ENCODE data around the gene CDH10.

The CDH10 gene

DNA sequence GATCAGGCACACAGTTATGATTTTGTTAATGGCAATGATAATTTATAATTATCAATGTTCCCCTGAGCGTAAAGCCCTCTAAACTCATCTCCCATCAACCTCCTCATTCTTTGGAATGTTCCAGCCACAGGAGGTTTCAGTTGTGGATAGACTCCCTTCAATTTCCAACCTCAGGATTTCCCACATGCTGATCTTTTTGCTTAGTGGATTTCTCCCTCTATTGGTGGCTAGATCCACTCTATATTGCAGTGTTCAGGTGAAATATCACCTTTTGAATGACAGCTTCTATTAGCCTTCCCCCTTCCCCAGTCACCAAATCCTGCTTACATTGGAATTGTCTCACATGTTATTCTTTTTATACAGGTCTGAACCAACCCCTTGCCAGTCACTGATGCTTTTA lies 113.9 kb downstream of the CDH10 start:
- no peak overlapping the region for H3K9ac ChIP-seq (ENCODE audit: low read depth, low read length, poor library complexity, severe bottlenecking)
- TF ChIP-seq, protein P1, sequence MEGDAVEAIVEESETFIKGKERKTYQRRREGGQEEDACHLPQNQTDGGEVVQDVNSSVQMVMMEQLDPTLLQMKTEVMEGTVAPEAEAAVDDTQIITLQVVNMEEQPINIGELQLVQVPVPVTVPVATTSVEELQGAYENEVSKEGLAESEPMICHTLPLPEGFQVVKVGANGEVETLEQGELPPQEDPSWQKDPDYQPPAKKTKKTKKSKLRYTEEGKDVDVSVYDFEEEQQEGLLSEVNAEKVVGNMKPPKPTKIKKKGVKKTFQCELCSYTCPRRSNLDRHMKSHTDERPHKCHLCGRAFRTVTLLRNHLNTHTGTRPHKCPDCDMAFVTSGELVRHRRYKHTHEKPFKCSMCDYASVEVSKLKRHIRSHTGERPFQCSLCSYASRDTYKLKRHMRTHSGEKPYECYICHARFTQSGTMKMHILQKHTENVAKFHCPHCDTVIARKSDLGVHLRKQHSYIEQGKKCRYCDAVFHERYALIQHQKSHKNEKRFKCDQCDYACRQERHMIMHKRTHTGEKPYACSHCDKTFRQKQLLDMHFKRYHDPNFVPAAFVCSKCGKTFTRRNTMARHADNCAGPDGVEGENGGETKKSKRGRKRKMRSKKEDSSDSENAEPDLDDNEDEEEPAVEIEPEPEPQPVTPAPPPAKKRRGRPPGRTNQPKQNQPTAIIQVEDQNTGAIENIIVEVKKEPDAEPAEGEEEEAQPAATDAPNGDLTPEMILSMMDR (conservative IDR thresholded peaks at IDR 0.05; ENCODE audit: low read length) = no peak
- TF ChIP-seq EZH2phosphoT487 (IDR thresholded peaks at IDR 0.05; ENCODE audit: borderline replicate concordance) = no peak
- H3K27me3 ChIP-seq (ENCODE audit: insufficient read depth, low read length, poor library complexity, severe bottlenecking) = no peaks in the 10 kb centered on the region
- no peaks in the 10 kb centered on the region for H3F3A ChIP-seq (ENCODE audit: low read depth)
- no peaks in the 10 kb centered on the region for H3K9me2 ChIP-seq (replicated peaks; ENCODE audit: low read depth, low read length)
- no peaks in the 10 kb centered on the region for H3K4me1 ChIP-seq (ENCODE audit: insufficient read depth, low read length, poor library complexity, severe bottlenecking)
- H2AFZ ChIP-seq (ENCODE audit: low read length) = no peak overlapping the region
- H3K9me3 ChIP-seq (ENCODE audit: insufficient read depth, low read depth, low read length) = no peaks in the 10 kb centered on the region
- H4K20me1 ChIP-seq (ENCODE audit: insufficient read depth, low read length, poor library complexity, severe bottlenecking) = no peaks in the 10 kb centered on the region
- no peaks in the 10 kb centered on the region for H3K36me3 ChIP-seq (ENCODE audit: insufficient read depth, low read length)
- H3K79me2 ChIP-seq (ENCODE audit: insufficient read depth, low read length) = no peaks in the 10 kb centered on the region
- H3K4me2 ChIP-seq (ENCODE audit: low read depth, low read length, poor library complexity, severe bottlenecking) = no peak overlapping the region
- no peak overlapping the region for H3K4me3 ChIP-seq (ENCODE audit: low read length, poor library complexity, severe bottlenecking)

DNA sequence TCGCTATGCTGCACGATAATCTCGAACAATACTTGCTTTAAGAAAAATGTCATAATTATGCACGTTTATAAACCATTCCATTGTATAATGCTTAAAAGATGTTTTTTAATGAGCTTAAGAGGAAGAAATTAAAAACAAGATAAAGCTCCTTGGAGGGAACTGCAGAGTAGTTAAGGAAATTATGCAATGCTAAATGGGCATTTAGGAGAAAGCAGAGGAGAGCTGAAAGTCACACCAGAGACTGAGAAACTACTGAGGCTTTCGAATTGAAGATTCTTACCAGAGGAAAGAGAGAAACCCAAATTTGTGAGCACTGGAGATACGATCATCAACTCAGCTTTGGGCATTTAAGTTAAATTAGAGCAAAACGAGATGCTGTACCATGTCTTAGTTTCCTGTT lies 119.4 kb downstream of the CDH10 start:
- Histone ChIP-seq H3K9me2 (replicated peaks; ENCODE audit: low read depth, low read length) (no peaks in the 10 kb centered on the region), H3K4me3 (ENCODE audit: low read length, poor library complexity, severe bottlenecking) (no peak overlapping the region), H3K9me3 (ENCODE audit: insufficient read depth, low read depth, low read length) (no peaks in the 10 kb centered on the region), H3K27me3 (ENCODE audit: insufficient read depth, low read length, poor library complexity, severe bottlenecking) (no peaks in the 10 kb centered on the region), H3K4me2 (ENCODE audit: low read depth, low read length, poor library complexity, severe bottlenecking) (no peak overlapping the region), H3K9ac (ENCODE audit: low read depth, low read length, poor library complexity, severe bottlenecking) (no peak overlapping the region), H4K20me1 (ENCODE audit: insufficient read depth, low read length, poor library complexity, severe bottlenecking) (no peaks in the 10 kb centered on the region), H2AFZ (ENCODE audit: low read length) (no peak overlapping the region), H3K36me3 (ENCODE audit: insufficient read depth, low read length) (no peaks in the 10 kb centered on the region), H3F3A (ENCODE audit: low read depth) (no peaks in the 10 kb centered on the region), H3K79me2 (ENCODE audit: insufficient read depth, low read length) (no peaks in the 10 kb centered on the region), H3K4me1 (ENCODE audit: insufficient read depth, low read length, poor library complexity, severe bottlenecking) (no peaks in the 10 kb centered on the region)
- TF ChIP-seq EZH2phosphoT487 (IDR thresholded peaks at IDR 0.05; ENCODE audit: borderline replicate concordance) = no peak
- TF ChIP-seq, protein P1 (conservative IDR thresholded peaks at IDR 0.05; ENCODE audit: low read length) = no peak

DNA sequence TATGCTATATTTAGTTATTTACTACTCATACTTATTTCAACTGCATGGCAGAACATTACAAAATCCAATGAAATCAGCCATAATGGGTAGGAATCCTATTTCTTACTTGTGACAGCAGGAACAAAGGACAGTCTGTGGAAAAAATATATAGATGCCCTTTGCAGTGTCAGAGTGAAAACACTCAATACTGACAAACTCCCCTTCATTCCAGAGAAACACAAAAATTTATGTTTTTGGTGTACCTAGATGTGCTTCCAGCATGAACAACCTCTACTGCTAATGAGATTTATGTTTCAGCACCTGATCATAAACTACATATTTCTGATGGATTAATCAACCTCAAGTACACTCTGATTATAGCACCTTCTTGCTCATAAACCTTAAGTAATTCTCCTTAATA lies 132.4 kb downstream of the CDH10 start:
- Histone ChIP-seq H3K79me2 (ENCODE audit: insufficient read depth, low read length) (no peaks in the 10 kb centered on the region), H3K27me3 (ENCODE audit: insufficient read depth, low read length, poor library complexity, severe bottlenecking) (no peaks in the 10 kb centered on the region), H4K20me1 (ENCODE audit: insufficient read depth, low read length, poor library complexity, severe bottlenecking) (no peaks in the 10 kb centered on the region), H3K4me3 (ENCODE audit: low read length, poor library complexity, severe bottlenecking) (no peak overlapping the region), H3F3A (ENCODE audit: low read depth) (no peaks in the 10 kb centered on the region), H3K9ac (ENCODE audit: low read depth, low read length, poor library complexity, severe bottlenecking) (no peak overlapping the region), H3K4me1 (ENCODE audit: insufficient read depth, low read length, poor library complexity, severe bottlenecking) (no peaks in the 10 kb centered on the region), H2AFZ (ENCODE audit: low read length) (no peak overlapping the region), H3K4me2 (ENCODE audit: low read depth, low read length, poor library complexity, severe bottlenecking) (no peak overlapping the region), H3K9me3 (ENCODE audit: insufficient read depth, low read depth, low read length) (no peaks in the 10 kb centered on the region), H3K9me2 (replicated peaks; ENCODE audit: low read depth, low read length) (no peaks in the 10 kb centered on the region), H3K36me3 (ENCODE audit: insufficient read depth, low read length) (no peaks in the 10 kb centered on the region)
- no peak for TF ChIP-seq EZH2phosphoT487 (IDR thresholded peaks at IDR 0.05; ENCODE audit: borderline replicate concordance)
- TF ChIP-seq, protein P1 (conservative IDR thresholded peaks at IDR 0.05; ENCODE audit: low read length) = no peak
